GM21723 (cell line): ENCODE data around the gene MYO3B.
A peak's percentile ranks its signal among the peaks of the same experiment; 100 is the strongest.
"Not testable (repeated sequence)": the region's sequence is repeated elsewhere in the genome, so short reads cannot be mapped to it uniquely, and the experiment has no call there.

Experiments
- ATAC-seq: cut with Tn5 transposase; IDR thresholded peaks from one replicate; pipeline ENCODE4 v1.9.1; 2021; ENCODE audit warnings: mild to moderate bottlenecking, moderate library complexity; ENCODE audit not compliant: unreplicated experiment

Gene MYO3B

GRCh38 chr2:170401187-170401586, 223.2 kb downstream of the MYO3B start:
- ATAC-seq, result no peak

GRCh38 chr2:170404846-170405245, 226.9 kb downstream of the MYO3B start:
- peak; percentile 61 for ATAC-seq

DNA sequence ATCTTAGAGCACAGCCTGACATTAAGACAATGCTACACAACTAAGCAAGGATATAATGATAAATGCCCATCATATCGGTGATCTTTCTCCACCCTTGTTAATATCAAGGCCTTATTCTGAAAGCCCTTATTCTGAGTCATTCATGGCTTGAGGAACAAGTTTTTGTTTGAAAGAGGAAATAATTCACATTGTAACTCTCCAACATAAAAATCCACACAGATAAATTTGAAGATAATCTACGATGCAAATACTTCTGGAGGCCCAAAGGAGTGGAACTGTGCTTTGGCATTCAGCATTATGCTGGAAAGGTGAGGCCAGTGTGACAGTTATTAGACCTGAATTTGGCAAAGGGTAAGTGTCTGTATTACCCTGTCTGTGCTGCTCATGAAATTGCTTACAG, 227.4 kb downstream of the MYO3B start:
- ATAC-seq, result no peak

DNA sequence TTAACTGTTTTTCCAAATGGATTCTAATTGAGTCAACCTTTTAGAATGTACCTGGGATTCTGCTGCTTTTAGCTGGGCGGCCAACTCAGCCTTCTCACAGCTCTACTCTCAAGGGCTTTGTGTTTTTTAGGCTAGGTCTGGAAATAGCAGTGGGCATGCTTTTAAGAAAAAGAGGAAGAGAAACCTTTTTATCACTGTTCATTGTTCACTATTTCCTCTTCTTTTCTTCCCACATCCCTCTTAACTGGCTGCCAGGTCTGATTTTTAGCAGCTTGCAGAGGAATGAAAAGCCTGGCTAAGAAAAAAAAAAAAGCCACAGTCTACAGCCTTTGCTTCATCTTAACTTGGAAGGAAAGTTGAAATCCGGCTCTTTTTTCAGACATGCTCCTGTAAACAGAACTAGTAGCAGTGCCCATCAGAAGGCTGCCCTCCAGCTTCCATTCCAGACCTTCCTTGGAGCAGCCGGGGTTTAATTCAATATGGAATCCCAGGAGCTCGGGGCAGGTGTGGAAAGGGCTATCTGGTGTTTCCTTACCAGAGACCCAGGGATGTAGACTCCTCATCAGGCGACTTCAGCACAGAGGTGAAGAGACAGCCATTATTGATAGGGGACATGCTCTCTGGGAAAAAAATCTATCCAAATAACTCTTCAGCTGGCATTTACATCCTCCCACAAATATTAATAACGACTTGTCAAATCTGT, 230.7 kb downstream of the MYO3B start:
- ATAC-seq, result peak; percentile 54

GRCh38 chr2:170409164-170409535, 231.2 kb downstream of the MYO3B start:
- no peak for ATAC-seq

DNA sequence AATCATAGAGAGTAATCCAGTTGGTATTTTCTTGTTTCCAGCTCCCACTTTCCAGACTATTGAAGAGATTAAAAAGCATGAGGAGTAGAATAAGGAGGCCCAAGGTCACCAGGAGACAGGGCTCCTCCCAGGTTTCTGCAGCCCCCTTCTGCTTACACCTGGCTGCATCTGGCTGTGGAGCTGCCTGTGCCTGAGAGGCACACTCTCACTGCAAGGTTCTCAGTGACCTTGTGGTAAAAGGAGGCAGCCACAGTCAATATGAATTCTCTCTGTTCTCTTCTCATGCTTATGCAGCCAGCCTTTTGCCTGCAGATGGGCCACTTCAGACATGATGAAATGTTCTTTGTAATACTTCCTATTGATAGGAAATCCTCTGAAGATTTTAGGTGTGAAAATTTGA, 233.7 kb downstream of the MYO3B start:
- no peak for ATAC-seq

- ATAC-seq, result no peak
Observed at GRCh38 chr2:170420961-170421687, 243.2 kb downstream of the MYO3B start.

GRCh38 chr2:170423919-170424318, 246.0 kb downstream of the MYO3B start:
- no peak for ATAC-seq

DNA sequence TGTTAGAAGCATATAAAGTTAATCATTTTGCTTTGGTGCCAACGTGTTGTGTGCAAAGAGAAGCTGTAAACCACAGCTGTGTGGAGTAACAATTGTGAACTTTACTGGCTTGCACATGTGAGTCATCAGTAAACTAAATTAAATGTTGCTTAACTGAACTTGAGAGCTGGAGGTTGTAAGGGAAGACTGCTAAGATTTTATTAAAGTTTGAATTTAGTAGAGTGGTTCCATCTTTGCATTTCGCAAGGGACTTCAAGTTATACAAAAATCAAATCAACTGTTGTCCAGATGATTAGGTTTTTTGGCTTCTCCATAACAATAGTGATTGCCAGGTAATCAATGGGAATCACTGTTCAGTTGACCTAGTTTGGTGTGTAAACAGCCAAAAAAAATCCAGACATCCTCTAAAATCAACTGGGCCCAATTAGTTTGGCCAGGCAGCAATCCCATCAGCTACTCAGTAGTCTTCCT, 247.4 kb downstream of the MYO3B start:
- no peak for ATAC-seq

GRCh38 chr2:170428868-170429267, 250.9 kb downstream of the MYO3B start:
- no peak for ATAC-seq

GRCh38 chr2:170432823-170433222, 254.9 kb downstream of the MYO3B start:
- ATAC-seq, result no peak

GRCh38 chr2:170433448-170433847, 255.5 kb downstream of the MYO3B start:
- no peak for ATAC-seq

GRCh38 chr2:170434396-170434795, 256.4 kb downstream of the MYO3B start:
- ATAC-seq, result not testable (repeated sequence)

DNA sequence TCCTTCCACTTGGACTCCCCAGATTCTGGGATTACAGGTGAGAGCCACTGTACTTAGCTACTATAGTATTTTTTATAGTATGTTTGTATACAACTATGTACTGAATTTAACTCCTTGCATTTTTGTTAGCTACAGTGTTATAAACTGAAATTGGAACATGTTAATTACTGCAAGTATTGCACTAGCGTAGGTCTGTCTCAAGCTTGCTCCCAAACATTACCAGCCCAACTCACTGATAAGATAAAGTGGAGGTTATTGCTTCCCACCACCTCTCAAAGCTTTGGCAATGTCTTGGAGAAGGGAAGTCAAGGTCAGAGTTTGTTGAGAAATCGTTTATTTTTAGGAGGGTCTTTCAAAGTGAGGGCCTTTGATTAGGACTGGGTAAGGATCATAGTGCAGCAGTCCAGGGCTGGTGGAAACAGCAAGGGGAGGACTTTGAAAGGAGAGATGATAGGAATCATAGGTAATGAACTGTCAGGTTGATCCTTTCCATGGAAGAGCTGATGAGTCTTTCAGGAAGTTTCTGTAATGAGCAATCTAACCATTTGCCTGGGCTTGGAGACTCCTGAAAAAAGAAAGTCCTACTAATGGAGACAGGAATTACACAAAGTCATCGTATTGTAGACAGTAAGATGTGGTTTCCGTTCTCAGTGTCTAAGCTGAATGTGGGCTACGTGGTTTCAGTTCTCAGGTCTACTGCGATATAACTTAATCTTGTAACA, 257.1 kb downstream of the MYO3B start:
- ATAC-seq, result peak; percentile 70

DNA sequence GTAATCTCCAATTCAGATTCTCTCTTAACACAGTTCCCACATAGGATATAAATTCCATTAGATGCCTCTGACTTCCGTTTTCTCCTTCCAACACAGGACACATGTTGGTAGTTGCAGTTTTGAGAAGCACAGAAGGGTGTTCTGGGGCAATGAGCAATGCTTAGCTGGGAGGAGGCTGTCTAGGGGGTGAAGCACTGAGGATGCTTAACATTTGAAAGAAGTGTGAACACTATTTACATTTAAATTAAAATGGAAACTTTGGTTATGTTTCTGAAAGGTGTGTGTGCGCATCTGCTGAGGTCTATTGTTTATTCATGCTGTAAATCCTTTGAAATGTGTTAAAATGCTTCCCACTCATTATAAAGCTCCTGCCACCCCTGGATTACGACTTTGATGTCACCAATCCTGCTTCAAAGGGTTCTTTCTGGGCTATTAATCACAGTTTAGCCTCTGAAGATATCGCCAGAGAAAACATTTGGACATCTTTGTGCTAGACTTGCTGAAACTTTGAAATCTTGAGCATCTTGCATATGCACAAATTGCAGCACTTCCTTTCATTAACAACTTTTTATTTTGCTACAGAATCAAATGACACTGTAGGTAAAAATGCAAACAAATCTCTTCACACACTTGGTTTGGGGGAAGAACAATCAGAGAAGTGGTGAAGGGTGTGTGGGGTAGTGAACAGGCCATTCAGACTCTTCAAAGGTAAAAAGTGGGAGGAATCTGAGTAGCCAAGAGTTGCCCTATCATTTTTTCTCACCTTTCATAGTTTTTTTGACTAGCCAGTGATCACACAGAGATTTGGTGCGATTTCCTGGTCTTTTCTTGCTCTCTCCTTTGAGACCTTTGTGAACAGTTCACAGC, 258.4 kb downstream of the MYO3B start:
- ATAC-seq, result no peak

GRCh38 chr2:170446078-170446477, 268.1 kb downstream of the MYO3B start:
- no peak for ATAC-seq

DNA sequence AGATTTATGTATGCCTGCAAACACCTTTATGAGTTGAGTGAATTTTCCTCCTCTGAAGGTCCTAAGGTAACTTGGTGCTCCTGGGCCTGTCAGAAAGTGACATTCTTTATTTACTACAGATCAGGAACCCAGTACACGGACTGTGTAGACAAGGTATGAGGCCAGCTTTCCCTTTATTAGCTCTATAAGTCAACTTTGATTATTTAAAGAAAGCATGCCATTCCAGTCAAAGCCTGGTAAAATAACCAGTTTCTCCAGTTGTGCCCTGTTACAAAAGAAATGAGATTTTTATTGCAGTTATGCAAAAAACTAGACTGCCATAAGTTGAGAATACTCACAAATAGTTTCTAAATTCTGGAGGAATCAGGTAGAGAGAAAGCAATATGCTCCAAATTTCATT, 271.1 kb downstream of the MYO3B start:
- ATAC-seq, result no peak

- ATAC-seq, result no peak
Observed at GRCh38 chr2:170454471-170455372, 276.8 kb downstream of the MYO3B start.

- ATAC-seq, result no peak
Observed at GRCh38 chr2:170455617-170456426, 277.9 kb downstream of the MYO3B start.
